PC-9 (cell line): ENCODE measurements around the gene RABGGTB.

ENCODE experiments used
- EZH2 ChIP-seq: fragments of 200-600 bp; sonication (generic); IDR thresholded peaks from 2 replicates; pipeline ENCODE4 v1.8.0; 2017; ENCODE audit warnings: antibody characterized with exemption, low read depth
- TF ChIP-seq, protein P1 (sequence below): fragments of 200-600 bp; sonication (generic); conservative IDR thresholded peaks from 2 replicates; pipeline ENCODE4 v1.6.1; 2017; ENCODE audit warnings: mixed run types, antibody characterized with exemption, mild to moderate bottlenecking, moderate library complexity

DNA sequence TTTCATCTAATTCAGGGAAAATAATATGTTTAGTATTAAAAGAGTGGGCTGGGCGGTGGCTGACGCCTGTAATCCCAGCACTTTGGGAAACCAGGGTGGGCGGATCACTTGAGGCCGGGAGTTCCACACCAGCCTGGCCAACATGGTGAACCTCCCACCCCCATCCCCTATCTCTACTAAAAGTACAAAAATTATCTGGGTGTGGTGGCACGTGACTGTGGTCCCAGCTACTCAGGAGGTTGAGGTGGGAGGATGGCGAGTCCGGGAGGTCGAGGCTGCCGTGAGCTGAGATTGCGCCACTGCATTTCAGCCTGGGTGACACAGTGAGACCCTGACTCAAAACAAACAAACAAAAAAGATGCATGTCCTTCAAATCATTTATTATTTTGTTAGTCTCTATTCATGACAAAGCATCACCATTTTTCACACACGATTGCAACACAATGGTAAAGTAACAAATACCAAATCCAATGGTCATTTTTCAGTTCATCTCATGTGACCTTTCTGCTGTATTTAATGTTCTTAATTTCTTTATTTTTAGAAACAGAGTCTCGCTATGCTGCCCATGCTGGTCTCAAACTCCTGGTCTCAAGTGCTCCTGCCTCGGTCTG is 11.7 kb downstream of the RABGGTB start:
- TF ChIP-seq, protein P1, sequence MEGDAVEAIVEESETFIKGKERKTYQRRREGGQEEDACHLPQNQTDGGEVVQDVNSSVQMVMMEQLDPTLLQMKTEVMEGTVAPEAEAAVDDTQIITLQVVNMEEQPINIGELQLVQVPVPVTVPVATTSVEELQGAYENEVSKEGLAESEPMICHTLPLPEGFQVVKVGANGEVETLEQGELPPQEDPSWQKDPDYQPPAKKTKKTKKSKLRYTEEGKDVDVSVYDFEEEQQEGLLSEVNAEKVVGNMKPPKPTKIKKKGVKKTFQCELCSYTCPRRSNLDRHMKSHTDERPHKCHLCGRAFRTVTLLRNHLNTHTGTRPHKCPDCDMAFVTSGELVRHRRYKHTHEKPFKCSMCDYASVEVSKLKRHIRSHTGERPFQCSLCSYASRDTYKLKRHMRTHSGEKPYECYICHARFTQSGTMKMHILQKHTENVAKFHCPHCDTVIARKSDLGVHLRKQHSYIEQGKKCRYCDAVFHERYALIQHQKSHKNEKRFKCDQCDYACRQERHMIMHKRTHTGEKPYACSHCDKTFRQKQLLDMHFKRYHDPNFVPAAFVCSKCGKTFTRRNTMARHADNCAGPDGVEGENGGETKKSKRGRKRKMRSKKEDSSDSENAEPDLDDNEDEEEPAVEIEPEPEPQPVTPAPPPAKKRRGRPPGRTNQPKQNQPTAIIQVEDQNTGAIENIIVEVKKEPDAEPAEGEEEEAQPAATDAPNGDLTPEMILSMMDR: no peak
- TF ChIP-seq EZH2: no peak
